Measurements from ENCODE around the gene BRWD1. TPM values are rescaled to one million over a fixed set of nuclear protein-coding genes. Genes with fewer than 3 reads are reported as not detected.
A peak's percentile ranks its signal among the peaks of the same experiment; 100 is the strongest.

BRWD1 gene
- polyA plus RNA-seq, 1 donor from 2014 or later = 246 TPM

GRCh38 chr21:39175665-39176064, 137.8 kb downstream of the BRWD1 start:
- Histone ChIP-seq H3K4me3 (ENCODE audit: low read length) (no peak overlapping the region), H3K9ac (ENCODE audit: low read length) (no peak overlapping the region), H2AFZ (ENCODE audit: low read depth, low read length) (no peak overlapping the region), H3K4me2 (ENCODE audit: low read length) (no peak overlapping the region), H3K9me2 (ENCODE audit: insufficient read depth, low read length) (no peaks in the 10 kb centered on the region), H3F3A (ENCODE audit: insufficient read depth, low read length, poor library complexity, severe bottlenecking) (no peaks in the 10 kb centered on the region), H3K27ac (ENCODE audit: low read length) (no peak overlapping the region), H3K27me3 (ENCODE audit: insufficient read depth, low read depth, low read length) (no peaks in the 10 kb centered on the region), H3K9me3 (ENCODE audit: low read length) (no peaks in the 10 kb centered on the region), H4K20me1 (ENCODE audit: insufficient read depth) (no peaks in the 10 kb centered on the region), H3K79me2 (replicated peaks; ENCODE audit: insufficient read depth, low read length) (no peaks in the 10 kb centered on the region), H3K36me3 (ENCODE audit: insufficient read depth, low read length) (no peaks in the 10 kb centered on the region)
- no peak for TF ChIP-seq EZH2 (IDR thresholded peaks at IDR 0.05; ENCODE audit: borderline replicate concordance, insufficient read depth, low read length, poor library complexity, severe bottlenecking)
- no peak for TF ChIP-seq TAF1 (IDR thresholded peaks at IDR 0.05; ENCODE audit: low read depth)
- no peak for TF ChIP-seq SMC3 (conservative IDR thresholded peaks at IDR 0.05; ENCODE audit: poor library complexity)
- TF ChIP-seq POLR2AphosphoS5 (IDR thresholded peaks at IDR 0.05) = no peak
- TF ChIP-seq REST (IDR thresholded peaks at IDR 0.05; ENCODE audit: borderline replicate concordance) = no peak
- TF ChIP-seq EP300 (conservative IDR thresholded peaks at IDR 0.05; ENCODE audit: poor library complexity, severe bottlenecking) = no peak

- Histone ChIP-seq H3K36me3 (ENCODE audit: insufficient read depth, low read length) (no peaks in the 10 kb centered on the region), H3K9me3 (ENCODE audit: low read length) (no peaks in the 10 kb centered on the region), H4K20me1 (ENCODE audit: insufficient read depth) (no peaks in the 10 kb centered on the region), H3K4me2 (ENCODE audit: low read length) (no peak overlapping the region), H2AFZ (ENCODE audit: low read depth, low read length) (no peak overlapping the region), H3F3A (ENCODE audit: insufficient read depth, low read length, poor library complexity, severe bottlenecking) (no peaks in the 10 kb centered on the region), H3K9me2 (ENCODE audit: insufficient read depth, low read length) (no peaks in the 10 kb centered on the region), H3K27ac (ENCODE audit: low read length) (no peak overlapping the region), H3K79me2 (replicated peaks; ENCODE audit: insufficient read depth, low read length) (no peaks in the 10 kb centered on the region), H3K9ac (ENCODE audit: low read length) (no peak overlapping the region), H3K27me3 (ENCODE audit: insufficient read depth, low read depth, low read length) (no peaks in the 10 kb centered on the region), H3K4me3 (ENCODE audit: low read length) (no peak overlapping the region)
- TF ChIP-seq SMC3 (conservative IDR thresholded peaks at IDR 0.05; ENCODE audit: poor library complexity) (peak; percentile 37), POLR2AphosphoS5 (IDR thresholded peaks at IDR 0.05) (no peak), RAD21 (conservative IDR thresholded peaks at IDR 0.05) (no peak), TAF1 (IDR thresholded peaks at IDR 0.05; ENCODE audit: low read depth) (no peak), REST (IDR thresholded peaks at IDR 0.05; ENCODE audit: borderline replicate concordance) (no peak), EZH2 (IDR thresholded peaks at IDR 0.05; ENCODE audit: borderline replicate concordance, insufficient read depth, low read length, poor library complexity, severe bottlenecking) (no peak), MXI1 (conservative IDR thresholded peaks at IDR 0.05; ENCODE audit: poor library complexity, severe bottlenecking) (no peak), EP300 (conservative IDR thresholded peaks at IDR 0.05; ENCODE audit: poor library complexity, severe bottlenecking) (no peak), CTCF (IDR thresholded peaks at IDR 0.05; ENCODE audit: poor library complexity, severe bottlenecking) (peak; percentile 55)
Measured at GRCh38 chr21:39175154-39175553, 138.3 kb downstream of the BRWD1 start.

Data from neural cell (in vitro differentiated cells).